Measurements from ENCODE around the gene NOLC1.

- no peak for TF ChIP-seq CTCF (IDR thresholded peaks at IDR 0.05; ENCODE audit: insufficient read depth, low read length, poor library complexity, severe bottlenecking)
- no peak for TF ChIP-seq EZH2phosphoT487 (conservative IDR thresholded peaks at IDR 0.05; ENCODE audit: low read length)
These were observed 35.5 kb upstream of the NOLC1 start for GRCh38 chr10:102116656-102117055.

Measured in SU-DHL-6 (cell line).